HT-29 (cell line): Measurements from ENCODE around the gene NR4A1. TPM values are rescaled to one million over a fixed set of nuclear protein-coding genes. Genes with fewer than 3 reads are reported as not detected.
A peak's percentile ranks its signal among the peaks of the same experiment; 100 is the strongest.

Experiments
- DNase-seq: peaks from one replicate; pipeline ENCODE4 v3.0.0-alpha.2; 2015; ENCODE audit warnings: low spot score
- total RNA-seq: library from RNA; depleted of rRNA; stranded (reverse); fragments of >200 nt; shearing (Covaris generic); gene quantifications from 2 replicates; pipeline ENCODE4 v1.2.3, GENCODE V29; 2014

The NR4A1 gene
- total RNA-seq, 1 experiment from 2014 or later = 61.2 TPM

GRCh38 chr12:52058631-52059361, 7.6 kb downstream of the NR4A1 start:
- DNase-seq = no peak

- no peak for DNase-seq
Measured at GRCh38 chr12:52059582-52060497, 8.6 kb downstream of the NR4A1 start.

- DNase-seq = no peak
Measured at GRCh38 chr12:52060498-52061177, 9.4 kb downstream of the NR4A1 start.

- DNase-seq = no peak
Measured at GRCh38 chr12:52061470-52062166, 10.4 kb downstream of the NR4A1 start.

GRCh38 chr12:52062167-52063081, 11.2 kb downstream of the NR4A1 start:
- DNase-seq = no peak

GRCh38 chr12:52063082-52063924, 12.1 kb downstream of the NR4A1 start:
- no peak for DNase-seq

- no peak for DNase-seq
Measured at GRCh38 chr12:52063981-52064649, 12.9 kb downstream of the NR4A1 start.

GRCh38 chr12:52066346-52067080, 15.3 kb downstream of the NR4A1 start:
- no peak for DNase-seq

GRCh38 chr12:52067081-52067374, 15.8 kb downstream of the NR4A1 start:
- DNase-seq = no peak

- DNase-seq = peak; percentile 94
Measured at GRCh38 chr12:52069327-52070184, 18.3 kb downstream of the NR4A1 start, which contains the start of gene ATG101. Gene ATG101 (plus strand): TSS chr12:52069978. CDS start chr12:52073651, 3,673 bp downstream.

- peak; percentile 29 for DNase-seq
Measured at GRCh38 chr12:52070185-52070925, 19.1 kb downstream of the NR4A1 start.

GRCh38 chr12:52073531-52074381, 22.5 kb downstream of the NR4A1 start:
- DNase-seq = no peak

- DNase-seq = no peak
Measured at GRCh38 chr12:52074971-52075724, 23.9 kb downstream of the NR4A1 start.

GRCh38 chr12:52076811-52077210, 25.6 kb downstream of the NR4A1 start:
- no peak for DNase-seq

GRCh38 chr12:52078276-52078675, 27.0 kb downstream of the NR4A1 start:
- DNase-seq = no peak
